Measurements from ENCODE around the gene TRAF7. TPM values are rescaled to one million over a fixed set of nuclear protein-coding genes. Genes with fewer than 3 reads are reported as not detected.

The TRAF7 gene
- total RNA-seq, 1 experiment from 2014 or later = 44.9 TPM

DNA sequence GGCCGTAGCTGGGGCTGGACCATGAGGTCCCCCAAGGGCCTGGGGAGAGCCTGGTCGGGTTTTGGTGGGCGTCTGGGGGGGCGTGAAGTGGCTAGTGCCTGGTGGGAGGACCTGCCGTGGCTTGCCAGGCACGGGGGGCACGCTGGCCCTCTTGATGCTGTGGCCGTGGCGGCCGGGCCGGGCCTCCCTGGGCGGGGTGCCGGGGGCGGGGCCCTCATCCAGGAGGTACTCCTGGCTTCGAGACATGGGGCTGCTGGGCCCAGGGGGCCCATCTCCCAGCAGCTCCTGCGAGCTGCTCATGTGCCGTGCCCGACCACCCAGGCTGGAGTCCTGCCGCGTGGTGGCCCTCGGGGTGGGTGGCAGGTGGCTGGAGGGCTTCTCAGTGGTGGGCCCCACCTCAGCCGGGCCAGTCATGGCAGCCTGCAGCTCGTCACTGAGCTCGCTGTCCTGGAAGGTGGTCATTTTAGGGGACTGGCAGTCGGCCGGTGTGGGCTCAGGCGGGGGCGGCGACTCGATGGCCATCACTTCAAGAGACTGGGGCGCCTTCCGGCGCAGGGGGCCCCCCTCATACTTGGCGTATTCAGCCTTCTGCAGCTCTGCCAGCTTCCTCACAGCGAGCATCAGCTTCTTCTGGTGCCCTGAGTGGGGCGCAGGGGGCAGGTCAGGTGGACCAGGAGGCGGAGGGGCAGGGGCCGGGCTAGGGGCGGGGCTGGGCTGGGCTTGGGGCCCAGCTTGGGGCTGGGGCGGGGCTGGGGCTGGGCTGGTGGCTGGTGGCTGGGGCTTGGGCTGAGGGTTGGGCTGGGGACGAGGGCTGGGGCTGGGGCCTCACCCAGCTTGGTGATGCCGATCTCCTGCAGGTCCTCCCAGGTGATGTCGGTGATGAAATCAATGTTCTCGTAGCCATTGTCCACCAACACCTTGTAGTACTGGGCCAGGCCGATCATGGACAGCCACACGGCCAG, 25.7 kb downstream of the TRAF7 start:
- H3K9ac ChIP-seq (ENCODE audit: low read length) = no peak overlapping the region
- no peaks in the 10 kb centered on the region for H4K20me1 ChIP-seq (ENCODE audit: low read length)
- no peak overlapping the region for H3K27ac ChIP-seq (ENCODE audit: low read length)
- H2AFZ ChIP-seq (ENCODE audit: low read length) = no peak overlapping the region
- BruUV-seq (replicated peaks) = no TSS peak
- ChIA-PET CTCF (no interaction called here), POLR2A (ENCODE audit: unreplicated experiment) (no interaction called here)
- intact Hi-C loops (cut with micrococcal nuclease) = no loop called here
- no peaks in the 10 kb centered on the region for H3K27me3 ChIP-seq (ENCODE audit: low read length)
- H3K36me3 ChIP-seq (ENCODE audit: low read depth, low read length) = no peaks in the 10 kb centered on the region
- TF ChIP-seq EZH2phosphoT487 (IDR thresholded peaks at IDR 0.05; ENCODE audit: borderline replicate concordance, low read length) = no peak
- TF ChIP-seq, protein P1, sequence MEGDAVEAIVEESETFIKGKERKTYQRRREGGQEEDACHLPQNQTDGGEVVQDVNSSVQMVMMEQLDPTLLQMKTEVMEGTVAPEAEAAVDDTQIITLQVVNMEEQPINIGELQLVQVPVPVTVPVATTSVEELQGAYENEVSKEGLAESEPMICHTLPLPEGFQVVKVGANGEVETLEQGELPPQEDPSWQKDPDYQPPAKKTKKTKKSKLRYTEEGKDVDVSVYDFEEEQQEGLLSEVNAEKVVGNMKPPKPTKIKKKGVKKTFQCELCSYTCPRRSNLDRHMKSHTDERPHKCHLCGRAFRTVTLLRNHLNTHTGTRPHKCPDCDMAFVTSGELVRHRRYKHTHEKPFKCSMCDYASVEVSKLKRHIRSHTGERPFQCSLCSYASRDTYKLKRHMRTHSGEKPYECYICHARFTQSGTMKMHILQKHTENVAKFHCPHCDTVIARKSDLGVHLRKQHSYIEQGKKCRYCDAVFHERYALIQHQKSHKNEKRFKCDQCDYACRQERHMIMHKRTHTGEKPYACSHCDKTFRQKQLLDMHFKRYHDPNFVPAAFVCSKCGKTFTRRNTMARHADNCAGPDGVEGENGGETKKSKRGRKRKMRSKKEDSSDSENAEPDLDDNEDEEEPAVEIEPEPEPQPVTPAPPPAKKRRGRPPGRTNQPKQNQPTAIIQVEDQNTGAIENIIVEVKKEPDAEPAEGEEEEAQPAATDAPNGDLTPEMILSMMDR (conservative IDR thresholded peaks at IDR 0.05; ENCODE audit: low read depth, low read length) = no peak
- no peak for TF ChIP-seq EZH2 (IDR thresholded peaks at IDR 0.05; ENCODE audit: low read length, unreplicated experiment)
- H3K9me2 ChIP-seq (replicated peaks; ENCODE audit: low read length) = no peaks in the 10 kb centered on the region
- H3K4me3 ChIP-seq (ENCODE audit: low read length) = no peak overlapping the region
- no peak for DNase-seq
- no peaks in the 10 kb centered on the region for H3K9me3 ChIP-seq (ENCODE audit: low read length)
- no peak overlapping the region for H3K4me2 ChIP-seq (ENCODE audit: low read length)
- no peaks in the 10 kb centered on the region for H3K4me1 ChIP-seq (ENCODE audit: insufficient read depth, low read length)
- ATAC-seq = no peak
- no peaks in the 10 kb centered on the region for H3K79me2 ChIP-seq (ENCODE audit: low read length)
- H3F3A ChIP-seq (ENCODE audit: low read length, unreplicated experiment) = no peaks in the 10 kb centered on the region

- no peaks in the 10 kb centered on the region for H3K4me1 ChIP-seq (ENCODE audit: insufficient read depth, low read length)
- no peaks in the 10 kb centered on the region for H3F3A ChIP-seq (ENCODE audit: low read length, unreplicated experiment)
- H3K27me3 ChIP-seq (ENCODE audit: low read length) = no peaks in the 10 kb centered on the region
- no peaks in the 10 kb centered on the region for H3K9me2 ChIP-seq (replicated peaks; ENCODE audit: low read length)
- no peak overlapping the region for H3K4me2 ChIP-seq (ENCODE audit: low read length)
- TF ChIP-seq EZH2phosphoT487 (IDR thresholded peaks at IDR 0.05; ENCODE audit: borderline replicate concordance, low read length) (no peak), EZH2 (IDR thresholded peaks at IDR 0.05; ENCODE audit: low read length, unreplicated experiment) (no peak)
- TF ChIP-seq, protein P1 (conservative IDR thresholded peaks at IDR 0.05; ENCODE audit: low read depth, low read length) = no peak
- H2AFZ ChIP-seq (ENCODE audit: low read length) = no peak overlapping the region
- ChIA-PET POLR2A (ENCODE audit: unreplicated experiment) (no interaction called here), CTCF (no interaction called here)
- no peak for DNase-seq
- H3K36me3 ChIP-seq (ENCODE audit: low read depth, low read length) = no peaks in the 10 kb centered on the region
- intact Hi-C loops (cut with micrococcal nuclease) = no loop called here
- no peak for ATAC-seq
- no peak overlapping the region for H3K4me3 ChIP-seq (ENCODE audit: low read length)
- H4K20me1 ChIP-seq (ENCODE audit: low read length) = no peaks in the 10 kb centered on the region
- H3K27ac ChIP-seq (ENCODE audit: low read length) = no peak overlapping the region
- BruUV-seq (replicated peaks) = no TSS peak
- no peaks in the 10 kb centered on the region for H3K79me2 ChIP-seq (ENCODE audit: low read length)
- no peaks in the 10 kb centered on the region for H3K9me3 ChIP-seq (ENCODE audit: low read length)
- H3K9ac ChIP-seq (ENCODE audit: low read length) = no peak overlapping the region
Observed at GRCh38 chr16:2181952-2182351, 26.4 kb downstream of the TRAF7 start.

DNA sequence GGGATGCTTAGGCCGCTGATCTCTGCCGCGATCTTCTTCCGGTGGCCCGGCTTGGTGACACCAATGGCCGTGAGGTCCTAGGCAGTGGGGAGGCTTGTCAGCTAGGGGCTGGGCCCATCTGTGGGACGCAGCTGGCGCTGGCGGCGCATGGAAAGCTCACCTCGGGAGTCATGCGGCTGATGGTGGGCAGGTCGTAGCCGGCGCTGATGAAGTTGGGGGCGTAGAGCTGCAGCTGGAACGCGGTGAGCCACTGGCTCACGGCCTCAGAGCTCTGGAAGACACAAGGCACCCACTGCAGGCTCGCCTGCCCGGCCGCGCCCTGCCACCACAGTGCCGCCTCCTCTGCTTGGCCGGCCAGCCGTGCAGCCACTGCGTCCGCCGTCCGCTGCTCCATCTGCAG, 28.1 kb downstream of the TRAF7 start:
- ChIA-PET CTCF (no interaction called here), POLR2A (ENCODE audit: unreplicated experiment) (no interaction called here)
- Histone ChIP-seq H3F3A (ENCODE audit: low read length, unreplicated experiment) (no peaks in the 10 kb centered on the region), H3K27ac (ENCODE audit: low read length) (no peak overlapping the region), H2AFZ (ENCODE audit: low read length) (no peak overlapping the region), H3K9ac (ENCODE audit: low read length) (no peak overlapping the region), H3K9me2 (replicated peaks; ENCODE audit: low read length) (no peaks in the 10 kb centered on the region), H3K9me3 (ENCODE audit: low read length) (no peaks in the 10 kb centered on the region), H3K4me3 (ENCODE audit: low read length) (no peak overlapping the region), H3K4me1 (ENCODE audit: insufficient read depth, low read length) (no peaks in the 10 kb centered on the region), H4K20me1 (ENCODE audit: low read length) (no peaks in the 10 kb centered on the region), H3K27me3 (ENCODE audit: low read length) (no peaks in the 10 kb centered on the region), H3K4me2 (ENCODE audit: low read length) (no peak overlapping the region), H3K36me3 (ENCODE audit: low read depth, low read length) (no peaks in the 10 kb centered on the region), H3K79me2 (ENCODE audit: low read length) (no peaks in the 10 kb centered on the region)
- DNase-seq (no peak), ATAC-seq (no peak)
- TF ChIP-seq, protein P1 (conservative IDR thresholded peaks at IDR 0.05; ENCODE audit: low read depth, low read length) = no peak
- TF ChIP-seq EZH2phosphoT487 (IDR thresholded peaks at IDR 0.05; ENCODE audit: borderline replicate concordance, low read length) = no peak
- TF ChIP-seq EZH2 (IDR thresholded peaks at IDR 0.05; ENCODE audit: low read length, unreplicated experiment) = no peak
- intact Hi-C loops (cut with micrococcal nuclease) = no loop called here
- no TSS peak for BruUV-seq (replicated peaks)

Measured in PC-3 (cell line).